Astrocyte (in vitro differentiated cells and primary cell): ENCODE measurements around the gene TSEN15. TPM values are rescaled to one million over a fixed set of nuclear protein-coding genes. Genes with fewer than 3 reads are reported as not detected.
"Not testable (repeated sequence)": the region's sequence is repeated elsewhere in the genome, so short reads cannot be mapped to it uniquely, and the experiment has no call there.

Experiments
- DNase-seq: peaks from one replicate; pipeline ENCODE4 v3.0.0-alpha.2; 2010; ENCODE audit warnings: low read depth
- FAIRE-seq: peaks from 2 replicates; lab custom pipeline; 2011; peaks lifted over from hg19 to GRCh38; lab: Jason Lieb, UNC
- H2AFZ ChIP-seq: 2 replicates; pipeline ENCODE4 v1.6.0; 2012; ENCODE audit warnings: low read depth, low read length, inconsistent platforms
- H3K27ac ChIP-seq: 2 replicates; pipeline ENCODE4 v1.5.1; 2011; ENCODE audit warnings: low read depth, low read length, inconsistent platforms
- H3K27me3 ChIP-seq: 2 replicates; pipeline ENCODE4 v1.6.0; 2011; ENCODE audit warnings: low read length, inconsistent platforms; ENCODE audit not compliant: insufficient read depth
- H3K36me3 ChIP-seq: 2 replicates; pipeline ENCODE4 v1.5.1; 2011; ENCODE audit warnings: low read length, inconsistent platforms; ENCODE audit not compliant: insufficient read depth
- H3K4me1 ChIP-seq: 2 replicates; pipeline ENCODE4 v1.5.1; 2011; ENCODE audit warnings: low read length, inconsistent platforms; ENCODE audit not compliant: insufficient read depth
- H3K4me2 ChIP-seq: 2 replicates; pipeline ENCODE4 v1.6.0; 2012; ENCODE audit warnings: low read length, inconsistent platforms
- H3K4me3 ChIP-seq: 2 replicates; pipeline ENCODE4 v1.5.1; 2011; ENCODE audit warnings: low read depth, mild to moderate bottlenecking, low read length, inconsistent platforms; ENCODE audit not compliant: insufficient read depth
- H3K79me2 ChIP-seq: 2 replicates; pipeline ENCODE4 v1.6.0; 2012; ENCODE audit warnings: mild to moderate bottlenecking, low read length, inconsistent platforms; ENCODE audit not compliant: insufficient read depth
- H3K9ac ChIP-seq: 2 replicates; pipeline ENCODE4 v1.6.0; 2012; ENCODE audit warnings: mild to moderate bottlenecking, low read length, inconsistent platforms
- H3K9me3 ChIP-seq: 2 replicates; pipeline ENCODE4 v1.5.1; 2012; ENCODE audit warnings: low read depth, mild to moderate bottlenecking, low read length, inconsistent platforms; ENCODE audit not compliant: insufficient read depth
- H4K20me1 ChIP-seq: 2 replicates; pipeline ENCODE4 v1.6.0; 2012; ENCODE audit warnings: low read length, inconsistent platforms; ENCODE audit not compliant: insufficient read depth
- H3K27ac Mint-ChIP-seq: one replicate; pipeline ENCODE4 v1.8.0; 2021; ENCODE audit warnings: mild to moderate bottlenecking, mixed read lengths; ENCODE audit not compliant: unreplicated experiment
- H3K27me3 Mint-ChIP-seq: one replicate; pipeline ENCODE4 v1.8.0; 2021; ENCODE audit warnings: low read depth, mixed read lengths; ENCODE audit not compliant: unreplicated experiment
- H3K36me3 Mint-ChIP-seq: one replicate; pipeline ENCODE4 v1.8.0; 2021; ENCODE audit warnings: low read depth, mixed read lengths; ENCODE audit not compliant: unreplicated experiment
- H3K4me1 Mint-ChIP-seq: one replicate; pipeline ENCODE4 v1.8.0; 2021; ENCODE audit warnings: low read depth, mixed read lengths; ENCODE audit not compliant: unreplicated experiment
- H3K4me3 Mint-ChIP-seq: one replicate; pipeline ENCODE4 v1.8.0; 2021; ENCODE audit warnings: mild to moderate bottlenecking, moderate library complexity, mixed read lengths; ENCODE audit not compliant: unreplicated experiment
- H3K9me3 Mint-ChIP-seq: one replicate; pipeline ENCODE4 v1.8.0; 2021; ENCODE audit warnings: mild to moderate bottlenecking, mixed read lengths; ENCODE audit not compliant: unreplicated experiment
- CTCF ChIP-seq: IDR thresholded peaks from 2 replicates; pipeline ENCODE4 v1.5.1; 2011; ENCODE audit warnings: low read depth, mild to moderate bottlenecking, inconsistent platforms, low read length, moderate library complexity; ENCODE audit not compliant: insufficient read depth
- EZH2 ChIP-seq: IDR thresholded peaks from 2 replicates; pipeline ENCODE4 v1.6.1; 2012; ENCODE audit warnings: mild to moderate bottlenecking, low read length, inconsistent platforms; ENCODE audit not compliant: insufficient read depth
- total RNA-seq: library from RNA; stranded (reverse); gene quantifications from 2 replicates; pipeline ENCODE4 v1.2.1, GENCODE V29; 2021

The TSEN15 gene
- total RNA-seq, 1 donor from 2014 or later: 28.0 TPM

- H3K9ac ChIP-seq: no peak overlapping the region
- Mint-ChIP-seq H3K27me3 (peaks cover 9% of the 10 kb centered on the region), H3K4me3 (no peak overlapping the region), H3K36me3 (no peaks in the 10 kb centered on the region), H3K27ac (no peak overlapping the region), H3K4me1 (no peaks in the 10 kb centered on the region), H3K9me3 (no peaks in the 10 kb centered on the region)
- FAIRE-seq (no peak), DNase-seq (no peak)
- H3K79me2 ChIP-seq: no peaks in the 10 kb centered on the region
- no peaks in the 10 kb centered on the region for H4K20me1 ChIP-seq
- no peaks in the 10 kb centered on the region for H3K36me3 ChIP-seq
- no peak overlapping the region for H3K27ac ChIP-seq
- H3K4me1 ChIP-seq: no peaks in the 10 kb centered on the region
- H3K4me3 ChIP-seq: no peak overlapping the region
- no peaks in the 10 kb centered on the region for H3K9me3 ChIP-seq
- H2AFZ ChIP-seq: no peak overlapping the region
- H3K27me3 ChIP-seq: peaks cover under 1% of the 10 kb centered on the region
- TF ChIP-seq CTCF (no peak), EZH2 (no peak)
- H3K4me2 ChIP-seq: no peak overlapping the region
Measured at GRCh38 chr1:184044603-184045376, 6.7 kb upstream of the TSEN15 start.

GRCh38 chr1:184047541-184047940 is 4.0 kb upstream of the TSEN15 start:
- not testable (repeated sequence) for H3K4me3 Mint-ChIP-seq, H3K4me2 ChIP-seq, H2AFZ ChIP-seq, H3K27me3 ChIP-seq, H3K9me3 ChIP-seq, H3K4me1 ChIP-seq, FAIRE-seq, H3K27me3 Mint-ChIP-seq, H3K9me3 Mint-ChIP-seq, DNase-seq, H3K79me2 ChIP-seq, H4K20me1 ChIP-seq, H3K36me3 ChIP-seq, H3K4me3 ChIP-seq, H3K9ac ChIP-seq, H3K27ac ChIP-seq, H3K36me3 Mint-ChIP-seq, H3K27ac Mint-ChIP-seq
- peaks cover 12% of the 10 kb centered on the region for H3K4me1 Mint-ChIP-seq

- H3K27me3 Mint-ChIP-seq: no peaks in the 10 kb centered on the region
- H3K27ac ChIP-seq: no peak overlapping the region
- no peak overlapping the region for H3K4me3 Mint-ChIP-seq
- H2AFZ ChIP-seq: no peak overlapping the region
- H3K4me1 ChIP-seq: no peaks in the 10 kb centered on the region
- no peak overlapping the region for H3K4me2 ChIP-seq
- FAIRE-seq (no peak), DNase-seq (no peak)
- H3K9me3 ChIP-seq: no peaks in the 10 kb centered on the region
- peaks cover 14% of the 10 kb centered on the region for H3K4me1 Mint-ChIP-seq
- no peaks in the 10 kb centered on the region for H3K36me3 ChIP-seq
- H3K36me3 Mint-ChIP-seq: no peaks in the 10 kb centered on the region
- no peak overlapping the region for H3K9ac ChIP-seq
- no peaks in the 10 kb centered on the region for H4K20me1 ChIP-seq
- no peaks in the 10 kb centered on the region for H3K27me3 ChIP-seq
- H3K79me2 ChIP-seq: peaks cover 18% of the 10 kb centered on the region
- no peak overlapping the region for H3K4me3 ChIP-seq
- no peak overlapping the region for H3K27ac Mint-ChIP-seq
- H3K9me3 Mint-ChIP-seq: no peaks in the 10 kb centered on the region
- TF ChIP-seq EZH2: no peak
- no peak for TF ChIP-seq CTCF
Measured at GRCh38 chr1:184048561-184049240, 2.8 kb upstream of the TSEN15 start.
